HG03095 (cell line): ENCODE results near the gene HOXA11.

Experiments
- ATAC-seq: cut with Tn5 transposase; IDR thresholded peaks from one replicate; pipeline ENCODE4 v1.9.1; 2021; ENCODE audit warnings: moderate library complexity; ENCODE audit not compliant: unreplicated experiment

HOXA11 gene

GRCh38 chr7:27148756-27149641 is 36.0 kb downstream of the HOXA11 start:
- ATAC-seq = no peak

DNA sequence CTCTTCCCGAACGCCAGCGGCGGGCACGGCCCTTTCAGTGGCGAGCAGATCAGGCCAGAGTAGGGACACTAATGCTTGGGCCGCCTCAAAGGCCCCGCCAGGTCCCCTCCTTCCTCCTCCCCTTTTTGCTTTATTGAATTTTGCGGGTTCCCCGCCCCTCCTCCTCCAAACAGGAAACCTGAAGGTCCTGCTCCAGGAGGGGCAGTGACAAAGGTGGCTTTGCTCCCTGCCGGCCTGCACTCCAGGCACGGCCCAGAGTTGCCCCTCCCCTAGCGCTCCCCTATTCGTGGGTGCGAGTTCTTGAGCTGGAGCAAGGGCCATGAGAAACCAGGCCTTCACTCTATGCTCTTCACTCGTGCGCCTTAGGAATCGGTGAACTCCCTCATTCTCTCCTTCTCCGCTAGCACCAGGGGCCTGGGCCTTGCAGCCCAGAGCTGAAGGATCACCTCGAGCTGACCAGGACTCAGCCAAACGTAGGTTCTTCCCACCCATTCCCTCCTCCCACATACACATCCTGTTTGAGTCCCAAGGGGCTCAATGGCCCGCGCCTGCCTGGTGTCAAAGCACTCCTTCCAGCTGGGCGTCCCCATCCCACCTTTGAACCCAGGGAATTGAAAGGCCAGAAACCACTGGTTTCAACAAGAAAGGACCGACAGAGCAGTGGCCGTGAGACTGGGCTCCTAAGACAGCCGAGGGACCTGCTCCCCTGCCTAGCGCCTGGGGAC is 36.8 kb downstream of the HOXA11 start:
- no peak for ATAC-seq

DNA sequence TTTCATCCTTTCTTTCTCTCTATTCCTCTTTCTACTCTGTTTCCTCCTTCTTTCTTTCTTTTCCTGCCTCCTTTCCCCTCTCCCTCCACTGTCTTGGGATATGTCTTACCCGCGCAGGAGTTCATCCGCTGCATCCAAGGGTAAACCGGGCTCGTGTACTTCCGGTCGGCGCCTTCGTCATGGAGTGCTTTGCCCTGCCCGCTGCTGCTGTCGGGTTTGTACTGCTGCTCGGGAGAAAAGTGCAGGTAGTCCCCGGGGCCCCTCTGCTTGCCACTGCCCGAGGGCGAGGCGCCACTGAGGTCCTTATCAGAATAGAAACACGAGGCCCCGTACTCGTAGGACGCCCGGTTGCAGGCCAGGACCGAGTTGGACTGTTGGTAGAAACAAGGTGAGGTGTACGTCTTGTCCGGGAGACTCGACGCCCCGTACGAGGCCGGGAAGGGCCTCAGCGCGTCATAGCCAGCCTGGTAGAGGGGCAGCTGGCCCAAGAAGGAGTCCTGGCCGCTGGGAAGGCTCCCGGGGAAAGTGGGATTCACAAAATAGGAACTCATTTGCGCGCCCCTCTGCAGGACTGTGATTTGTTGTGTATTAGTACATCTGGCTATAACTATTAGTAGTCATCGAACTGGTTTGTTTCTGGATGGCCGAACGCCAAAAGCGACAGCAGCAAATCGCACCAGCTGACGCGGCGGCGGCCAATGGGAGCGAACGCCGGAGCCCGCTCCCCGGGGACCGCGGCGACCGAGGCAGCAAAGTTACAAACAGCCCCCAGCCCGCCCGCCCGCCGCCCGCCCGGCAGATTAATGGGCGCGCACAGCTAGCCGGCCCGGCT is 37.6 kb downstream of the HOXA11 start, which contains the start of gene HOXA6:
Gene HOXA6 (minus strand): TSS at position 576 of the 832 bp plus-strand sequence. CDS start 25 bp downstream, at position 551.
- ATAC-seq = no peak

GRCh38 chr7:27146491-27147198 is 38.4 kb downstream of the HOXA11 start:
- no peak for ATAC-seq

DNA sequence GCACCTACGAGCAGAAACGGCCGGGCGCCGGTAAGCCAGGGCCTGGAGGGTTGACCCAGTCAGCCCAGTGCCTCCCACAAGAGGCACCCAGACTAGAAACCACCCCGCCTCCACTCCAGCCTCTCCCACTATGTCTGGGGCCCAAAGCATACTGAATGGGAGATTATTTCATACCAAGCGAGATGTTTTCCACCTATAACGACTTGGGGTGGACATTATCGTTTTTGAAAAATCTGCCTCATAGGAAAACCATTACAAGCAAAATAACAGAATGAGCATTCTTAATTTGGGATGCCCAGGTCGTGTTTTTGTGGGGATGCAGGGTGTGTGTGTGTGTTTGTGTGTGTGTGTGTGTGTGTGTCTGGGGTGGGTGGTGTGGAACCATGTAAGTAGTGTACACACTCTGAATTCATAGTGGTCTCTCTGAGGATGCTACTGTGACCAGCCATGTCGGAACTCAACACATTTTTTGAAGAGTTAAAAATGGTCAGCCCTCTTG is 39.1 kb downstream of the HOXA11 start:
- no peak for ATAC-seq

DNA sequence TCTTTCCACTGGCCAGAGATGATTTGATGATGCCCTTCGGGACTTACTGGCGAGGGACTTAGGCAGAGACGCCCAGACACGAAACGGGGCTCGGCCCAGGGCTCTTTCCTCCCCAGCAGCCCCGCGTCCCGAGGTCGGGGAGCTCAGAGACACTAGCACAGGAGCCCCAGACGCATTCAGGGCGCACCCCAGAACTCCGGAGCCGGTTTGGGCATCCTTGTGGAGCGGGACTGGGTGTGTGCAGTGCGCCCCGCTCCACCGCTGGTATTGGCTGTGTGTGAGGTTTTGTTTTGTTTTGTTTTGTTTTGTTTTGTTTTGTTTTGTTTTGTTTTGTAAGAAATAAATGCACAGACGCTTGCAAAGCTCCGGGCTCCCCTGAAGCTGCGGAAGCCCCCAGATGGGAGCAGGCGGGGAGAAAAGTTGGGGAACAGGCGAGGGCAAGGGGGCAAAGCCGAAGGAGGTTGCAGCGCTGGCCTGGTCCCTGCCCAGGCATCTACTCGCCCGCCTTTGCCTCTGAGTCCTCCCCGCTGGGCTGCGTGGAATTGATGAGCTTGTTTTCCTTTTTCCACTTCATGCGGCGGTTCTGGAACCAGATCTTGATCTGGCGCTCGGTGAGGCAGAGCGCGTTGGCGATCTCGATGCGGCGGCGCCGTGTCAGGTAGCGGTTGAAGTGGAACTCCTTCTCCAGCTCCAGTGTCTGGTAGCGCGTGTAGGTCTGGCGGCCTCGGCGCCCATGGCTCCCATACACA is 39.7 kb downstream of the HOXA11 start:
- no peak for ATAC-seq

- no peak for ATAC-seq
These were observed 40.3 kb downstream of the HOXA11 start for GRCh38 chr7:27144781-27145164.

DNA sequence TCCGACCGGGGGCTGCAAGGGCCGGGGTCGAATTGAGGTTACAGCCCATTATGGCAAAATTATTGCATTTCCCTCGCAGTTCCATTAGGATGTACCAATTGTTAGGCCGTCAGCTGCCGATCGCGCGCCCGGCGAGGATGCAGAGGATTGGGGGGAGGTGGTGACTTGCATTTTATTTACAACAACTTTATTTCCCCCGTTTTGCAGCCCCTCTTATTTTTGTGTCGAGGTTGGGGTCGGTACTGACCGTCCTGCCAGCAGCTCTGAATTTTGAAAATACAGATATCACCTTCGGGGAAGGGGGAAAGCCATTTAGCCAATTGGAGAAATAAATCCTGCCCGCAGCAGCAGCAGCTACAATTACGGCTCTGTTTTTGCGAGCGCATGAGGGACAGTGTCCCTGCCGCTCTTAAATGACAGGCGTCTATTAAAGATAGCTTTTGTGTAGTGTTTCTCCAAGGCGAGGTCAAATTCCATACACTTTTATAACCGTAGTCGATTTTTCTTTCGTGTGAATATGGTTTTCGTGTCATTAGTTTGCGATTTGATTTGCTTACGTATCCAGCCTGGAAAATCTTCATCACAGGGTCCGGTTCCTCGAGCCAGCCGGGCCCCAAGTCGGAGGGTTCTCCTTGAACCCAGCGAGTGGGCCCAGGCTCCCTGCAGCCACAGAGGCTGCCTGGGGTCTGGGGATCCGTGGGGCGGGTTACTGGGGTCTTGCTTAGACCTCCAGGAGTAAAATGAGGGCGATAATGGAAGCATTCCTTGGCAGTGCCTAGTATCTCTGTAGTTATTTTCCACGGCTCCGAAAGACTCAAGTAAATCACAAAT is 40.9 kb downstream of the HOXA11 start:
- no peak for ATAC-seq

GRCh38 chr7:27143023-27143949 is 41.7 kb downstream of the HOXA11 start, which contains the start of gene HOXA5:
TSS of gene HOXA5 (minus strand) at chr7:27143681. CDS start at chr7:27143607, 74 bp downstream.
- no peak for ATAC-seq

- no peak for ATAC-seq
These were observed 42.4 kb downstream of the HOXA11 start for GRCh38 chr7:27142580-27143022.

- no peak for ATAC-seq
These were observed 43.0 kb downstream of the HOXA11 start for GRCh38 chr7:27141923-27142579.

DNA sequence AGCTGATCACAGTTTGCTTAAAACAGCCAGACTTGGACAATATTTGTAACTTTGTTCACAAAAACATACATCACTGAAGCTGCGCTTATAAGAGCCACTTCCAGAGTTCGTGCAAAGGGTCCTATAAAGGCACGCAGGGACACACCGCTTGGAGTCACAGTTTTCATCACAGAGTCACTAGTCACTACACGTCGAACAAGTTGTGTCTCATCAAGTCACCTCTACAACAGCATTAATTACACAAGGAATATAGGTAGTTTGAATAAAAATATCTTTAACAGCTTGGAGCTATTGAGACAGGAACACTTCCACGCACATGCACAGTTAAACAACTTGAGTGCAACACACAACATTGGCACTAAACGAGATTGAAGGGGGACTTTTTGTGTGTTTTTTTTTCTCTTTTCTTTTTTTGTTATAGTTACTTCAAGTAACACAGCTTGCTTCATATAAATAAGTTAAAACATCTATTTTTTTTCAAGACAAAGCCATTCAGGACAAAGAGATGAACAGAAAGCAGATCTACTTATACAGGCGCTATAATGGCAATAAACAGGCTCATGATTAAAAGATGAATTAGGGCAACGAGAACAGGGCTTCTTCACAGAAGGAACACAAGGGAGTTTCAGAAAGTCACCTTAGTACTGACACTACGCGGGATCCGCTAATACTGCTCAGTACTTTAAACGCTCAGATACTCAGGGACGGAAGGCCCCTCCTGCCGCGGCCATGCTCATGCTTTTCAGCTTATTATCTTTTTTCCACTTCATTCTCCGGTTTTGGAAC is 43.7 kb downstream of the HOXA11 start:
- ATAC-seq = no peak

DNA sequence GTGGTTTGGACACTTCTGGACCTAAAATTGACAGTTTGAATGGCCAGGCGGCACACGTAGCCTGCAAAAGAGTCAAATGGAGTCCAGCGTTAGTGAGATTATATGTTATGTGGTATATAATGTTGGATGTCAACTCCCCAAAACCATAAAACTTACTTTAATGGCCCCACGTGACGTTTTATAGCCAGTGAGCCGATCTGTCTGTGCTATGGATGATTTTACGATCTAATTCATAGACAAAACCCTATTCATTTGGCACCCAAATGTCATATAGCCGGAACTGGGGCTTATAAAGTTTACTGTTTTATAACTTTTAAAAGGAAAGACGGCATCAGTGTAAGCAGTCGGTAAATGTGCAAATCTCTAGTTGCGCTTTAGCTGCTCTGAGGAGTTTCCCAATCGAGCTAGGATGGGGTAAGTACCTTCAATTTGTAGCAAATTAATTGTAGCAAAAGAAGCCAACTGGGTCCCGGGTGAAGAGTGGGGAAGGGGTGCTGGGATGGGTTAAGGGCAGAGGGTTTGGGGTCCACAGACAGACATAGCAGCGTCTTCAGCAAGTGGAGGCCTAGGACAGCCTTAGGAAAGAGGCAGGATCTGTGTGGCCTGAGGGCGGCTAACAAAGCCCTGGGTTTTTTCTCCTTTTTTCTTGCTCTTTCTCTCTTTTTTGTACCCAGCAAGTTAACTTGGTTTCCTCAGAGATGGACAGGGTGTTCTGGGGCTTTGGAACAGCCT is 44.7 kb downstream of the HOXA11 start:
- ATAC-seq = no peak

- ATAC-seq = no peak
These were observed 45.5 kb downstream of the HOXA11 start for GRCh38 chr7:27139334-27140125.

DNA sequence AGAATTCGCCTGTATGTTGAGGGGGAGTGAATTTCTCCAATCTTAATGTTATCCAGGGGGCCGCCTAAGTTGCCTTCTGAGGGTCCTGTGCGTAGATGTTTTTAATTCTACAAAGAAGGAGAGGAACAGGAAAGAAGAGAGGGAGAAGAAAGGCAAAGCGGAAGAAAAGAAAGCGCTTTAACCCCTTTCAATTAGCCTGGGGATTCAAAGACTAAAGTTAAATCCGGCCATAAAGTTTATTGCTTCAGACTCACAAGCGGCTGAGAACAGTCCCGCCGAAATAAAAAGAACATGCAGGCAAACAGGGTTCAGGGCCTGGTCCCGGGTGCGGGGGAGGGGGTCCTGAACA is 46.1 kb downstream of the HOXA11 start:
- ATAC-seq = no peak
